GM18520 (cell line): Measurements from ENCODE around the gene TMEM245.

Experiments used
- ATAC-seq: cut with Tn5 transposase; IDR thresholded peaks from one replicate; pipeline ENCODE4 v1.9.1; 2021; ENCODE audit not compliant: unreplicated experiment

The TMEM245 gene

DNA sequence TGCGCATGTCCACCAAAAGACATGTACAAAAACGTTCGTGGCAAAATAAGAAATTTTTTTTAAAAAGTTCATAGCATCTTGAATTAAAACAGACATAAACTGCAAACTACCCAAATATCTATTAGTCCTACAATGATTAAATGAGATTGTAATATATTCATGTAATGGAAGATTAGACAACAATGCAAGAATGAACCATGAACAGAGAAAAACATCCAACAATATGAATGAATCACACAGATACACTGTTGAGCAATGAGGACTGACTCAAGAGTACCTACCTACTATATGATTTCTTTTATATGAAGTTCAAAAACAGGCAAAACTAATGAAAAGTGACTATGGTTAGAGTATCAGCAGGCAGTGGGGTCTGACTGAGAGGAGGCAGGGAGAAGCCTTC is 88.5 kb downstream of the TMEM245 start:
- no peak for ATAC-seq

DNA sequence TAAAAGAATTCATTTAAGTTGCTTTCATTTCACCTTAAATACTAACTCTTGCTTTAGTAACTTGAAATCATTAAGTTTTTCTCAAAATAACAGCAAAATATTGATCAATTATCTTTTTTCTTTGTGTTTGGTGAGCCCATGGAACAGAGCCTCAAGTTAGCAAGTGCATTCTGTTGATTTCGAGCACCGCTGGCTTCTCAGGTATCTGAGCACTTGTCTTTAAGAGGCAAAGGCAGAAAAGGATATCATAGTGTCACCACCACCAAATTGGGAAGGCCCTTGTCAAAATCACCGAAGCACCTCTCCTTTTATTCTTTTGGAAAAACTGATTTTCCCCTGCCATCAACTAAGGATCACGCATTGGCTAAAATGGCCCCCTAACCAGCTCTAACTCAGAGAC is 89.3 kb downstream of the TMEM245 start:
- ATAC-seq = no peak

DNA sequence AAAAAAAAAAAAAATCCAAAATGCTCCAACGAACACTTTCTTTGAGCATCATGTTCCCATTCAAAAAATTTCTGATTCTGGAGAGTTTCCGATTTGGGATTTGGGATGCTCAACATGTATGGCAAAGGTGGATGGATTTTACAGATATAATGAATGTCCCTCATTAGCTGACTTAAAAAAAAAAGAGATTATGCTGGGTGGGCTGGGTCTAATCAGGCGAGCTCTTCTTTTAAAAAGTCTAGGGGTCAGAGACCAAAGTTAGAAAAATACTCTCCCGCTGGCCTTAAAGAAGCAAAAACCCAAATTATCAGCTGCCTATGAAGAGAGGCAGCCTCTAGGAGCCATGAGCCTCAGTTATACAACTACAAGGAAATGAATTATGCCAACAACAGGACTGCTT is 91.3 kb downstream of the TMEM245 start:
- ATAC-seq = no peak

DNA sequence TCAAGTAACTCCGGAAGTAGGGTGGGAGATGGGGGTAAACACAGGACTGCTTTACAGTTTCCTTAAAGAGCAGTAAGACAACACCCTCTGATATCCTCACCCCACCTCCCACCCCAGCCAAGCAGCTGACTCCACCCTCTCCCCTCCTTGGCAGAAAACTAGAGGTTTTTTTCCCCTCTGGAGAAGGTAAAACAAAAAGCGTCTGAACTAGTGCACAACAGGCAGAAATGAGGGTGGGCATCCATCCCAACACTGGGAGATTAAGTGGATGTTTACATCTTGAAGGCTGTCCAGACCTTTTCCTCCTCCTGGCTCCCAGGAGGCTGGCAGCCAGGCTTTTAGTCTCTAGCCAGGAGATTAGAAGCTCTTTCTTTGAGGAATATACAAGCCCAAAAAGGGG is 92.6 kb downstream of the TMEM245 start:
- no peak for ATAC-seq

DNA sequence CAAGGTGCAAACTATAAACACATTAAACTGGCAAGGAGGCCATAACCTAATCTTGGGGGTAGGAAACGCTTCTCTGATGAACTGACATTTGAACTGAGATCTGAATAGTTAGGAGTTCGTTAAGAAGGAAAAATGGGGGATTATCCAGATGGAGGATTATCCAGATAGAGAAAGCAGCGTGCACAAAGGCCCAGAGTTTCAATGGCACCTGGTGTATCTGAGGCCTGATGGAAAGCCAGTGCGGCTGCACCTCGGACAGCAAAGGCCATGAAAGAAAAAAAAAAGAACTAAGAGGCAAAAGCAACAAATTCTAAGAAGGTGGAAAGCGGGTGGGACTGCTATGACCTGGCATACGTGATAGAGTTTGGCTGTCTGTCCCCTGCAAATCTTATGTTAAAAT is 93.4 kb downstream of the TMEM245 start:
- ATAC-seq = no peak

DNA sequence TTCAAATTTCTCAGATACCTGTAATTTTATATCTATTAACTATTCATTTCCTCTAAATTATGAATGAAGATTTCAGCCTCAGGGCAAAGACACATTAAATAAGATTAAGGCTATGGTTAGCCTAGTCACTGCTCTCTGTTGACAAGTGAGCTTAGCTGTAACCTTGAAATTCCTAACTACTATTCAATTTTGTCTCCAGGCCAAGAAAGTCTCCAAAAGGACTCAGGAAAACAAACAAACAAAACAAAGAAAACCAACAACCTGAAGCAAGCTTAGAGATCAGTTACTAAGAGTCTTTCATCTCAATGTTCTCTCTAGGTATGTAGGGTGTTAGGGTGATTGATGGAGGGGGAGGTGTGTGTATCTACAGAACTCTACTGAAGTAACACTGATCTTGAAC is 96.9 kb downstream of the TMEM245 start:
- no peak for ATAC-seq

DNA sequence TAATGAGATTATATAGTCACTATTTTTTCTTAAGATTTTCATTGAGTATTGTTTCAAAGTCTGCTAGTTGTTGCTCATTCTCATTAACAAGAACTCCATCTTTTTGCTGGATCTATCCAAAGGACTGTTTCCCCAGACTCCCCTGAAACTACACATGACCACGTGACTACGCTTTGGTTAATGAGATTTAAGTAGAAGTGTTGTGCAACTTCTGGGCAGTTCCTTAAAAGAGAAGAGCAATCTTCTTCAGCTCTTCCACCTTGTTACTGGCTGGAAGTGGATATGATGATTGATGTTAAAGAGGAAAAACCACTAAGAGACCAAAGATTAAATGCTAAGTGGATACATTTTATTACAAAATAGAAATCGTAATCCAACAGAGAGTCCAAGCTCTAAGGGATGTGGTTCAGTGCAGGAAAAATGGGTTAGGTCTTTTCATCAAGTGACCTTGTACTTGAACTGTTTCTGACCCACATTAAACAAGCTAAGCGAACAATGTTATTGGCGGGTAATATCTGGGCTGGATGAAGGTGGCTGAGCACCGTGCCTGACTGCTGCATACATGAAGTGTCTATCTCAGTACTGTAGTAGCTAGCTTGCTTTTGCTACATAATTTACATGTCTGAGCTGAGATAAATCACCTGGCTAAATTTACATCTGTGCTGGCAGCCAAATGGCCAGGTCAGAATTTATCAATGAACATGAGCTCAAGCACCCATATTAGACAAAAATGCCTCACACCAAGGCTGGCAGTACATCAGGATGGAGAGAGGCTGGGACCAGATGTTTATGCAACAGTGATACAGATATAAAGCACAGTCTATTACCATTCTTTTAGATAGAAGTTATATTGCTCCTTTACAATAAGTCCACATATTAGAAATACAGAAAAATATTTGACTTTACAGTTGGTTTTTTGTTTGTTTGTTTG is 98.9 kb downstream of the TMEM245 start:
- ATAC-seq = no peak

DNA sequence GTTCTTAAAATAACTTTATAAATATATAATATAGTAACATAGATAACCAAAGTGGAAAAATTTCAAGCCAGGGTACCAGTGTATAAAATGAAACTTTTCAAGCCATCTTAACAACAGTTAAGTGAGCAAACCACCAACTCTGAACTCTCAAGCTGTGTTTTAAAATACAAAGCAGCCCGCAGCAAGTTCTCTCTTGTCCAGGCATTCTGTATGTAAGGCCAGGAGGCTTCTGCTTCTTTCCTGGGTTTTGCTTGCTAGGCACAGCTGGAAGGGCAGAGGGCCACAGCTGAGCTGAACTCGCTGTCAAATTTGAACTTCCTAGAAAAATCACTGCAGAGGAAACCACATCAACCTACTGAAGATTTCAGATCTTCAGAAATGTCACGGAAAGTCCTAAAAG is 99.6 kb downstream of the TMEM245 start:
- ATAC-seq = no peak

DNA sequence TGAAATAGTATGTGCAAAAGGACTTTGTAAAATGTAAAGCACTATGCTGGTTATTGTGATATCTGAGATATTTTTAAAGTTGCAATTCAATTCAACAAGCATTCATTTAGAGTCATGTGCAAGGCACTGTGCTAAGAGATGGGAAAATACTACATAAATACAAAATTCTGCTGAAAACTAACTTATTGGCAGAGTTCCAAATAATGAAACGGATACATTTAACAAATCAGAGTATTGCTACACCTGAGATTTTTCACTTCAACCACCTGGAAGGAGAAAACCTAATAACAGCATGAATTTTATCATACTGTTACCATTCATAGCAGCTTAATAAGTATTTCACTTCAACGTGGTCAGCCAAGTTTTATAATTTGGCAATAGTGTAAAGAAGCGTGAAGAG is 100.3 kb downstream of the TMEM245 start:
- no peak for ATAC-seq

DNA sequence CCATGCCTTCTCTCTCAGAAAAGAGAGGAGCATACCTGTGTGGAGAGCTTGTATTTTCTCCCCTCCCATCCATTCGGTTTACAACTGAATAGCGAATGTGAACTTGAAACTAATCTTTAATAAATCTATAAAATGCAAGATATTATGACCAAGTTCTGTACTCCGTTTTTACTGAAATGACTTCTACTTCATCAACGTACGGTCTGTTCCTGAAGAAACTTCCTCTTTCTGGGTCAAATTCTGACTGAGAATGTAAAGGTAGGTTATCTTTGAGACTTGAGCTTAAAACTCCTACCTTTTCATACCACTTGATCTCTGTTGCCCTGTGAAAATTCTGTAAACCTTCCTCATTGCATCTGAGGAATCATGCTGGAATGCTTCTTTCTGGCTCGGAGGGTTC is 102.3 kb downstream of the TMEM245 start:
- peak; percentile 30 for ATAC-seq

DNA sequence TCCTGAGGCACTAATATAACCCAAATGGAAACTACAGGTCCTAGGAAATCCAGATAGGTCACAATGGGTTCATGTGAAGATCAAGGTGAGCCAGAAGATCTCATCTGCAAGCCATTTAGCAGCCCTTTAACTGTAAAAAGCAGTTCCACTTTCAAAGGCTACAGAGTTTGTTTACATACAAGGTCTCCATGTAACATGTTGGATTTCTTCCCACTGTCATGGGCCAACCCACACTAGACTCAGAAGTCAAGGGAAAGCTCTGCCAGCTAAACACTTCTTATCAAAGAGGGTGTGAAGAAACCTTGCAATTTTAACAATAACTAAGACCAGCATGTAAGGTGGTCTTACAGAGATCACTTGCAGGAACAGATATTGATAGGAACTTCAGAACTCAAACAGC is 102.7 kb downstream of the TMEM245 start:
- no peak for ATAC-seq

DNA sequence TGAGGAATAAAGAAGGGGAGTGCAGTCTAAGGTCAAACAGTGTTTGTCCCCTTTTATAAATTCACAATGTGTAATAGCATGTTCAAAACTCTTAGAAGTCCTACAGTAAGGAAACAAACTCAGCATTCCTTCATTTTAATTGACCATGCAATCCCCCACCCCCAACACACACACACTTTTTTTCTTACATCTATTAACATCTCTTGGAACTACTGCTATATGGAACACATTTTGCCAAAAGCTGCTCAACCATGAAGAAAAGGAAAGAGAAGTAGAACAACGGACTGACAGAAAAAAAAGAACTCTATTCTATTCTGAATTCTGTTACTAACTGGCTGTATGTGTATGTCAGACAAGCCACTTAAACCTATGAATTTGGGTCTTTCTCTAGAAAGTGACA is 103.6 kb downstream of the TMEM245 start:
- no peak for ATAC-seq

DNA sequence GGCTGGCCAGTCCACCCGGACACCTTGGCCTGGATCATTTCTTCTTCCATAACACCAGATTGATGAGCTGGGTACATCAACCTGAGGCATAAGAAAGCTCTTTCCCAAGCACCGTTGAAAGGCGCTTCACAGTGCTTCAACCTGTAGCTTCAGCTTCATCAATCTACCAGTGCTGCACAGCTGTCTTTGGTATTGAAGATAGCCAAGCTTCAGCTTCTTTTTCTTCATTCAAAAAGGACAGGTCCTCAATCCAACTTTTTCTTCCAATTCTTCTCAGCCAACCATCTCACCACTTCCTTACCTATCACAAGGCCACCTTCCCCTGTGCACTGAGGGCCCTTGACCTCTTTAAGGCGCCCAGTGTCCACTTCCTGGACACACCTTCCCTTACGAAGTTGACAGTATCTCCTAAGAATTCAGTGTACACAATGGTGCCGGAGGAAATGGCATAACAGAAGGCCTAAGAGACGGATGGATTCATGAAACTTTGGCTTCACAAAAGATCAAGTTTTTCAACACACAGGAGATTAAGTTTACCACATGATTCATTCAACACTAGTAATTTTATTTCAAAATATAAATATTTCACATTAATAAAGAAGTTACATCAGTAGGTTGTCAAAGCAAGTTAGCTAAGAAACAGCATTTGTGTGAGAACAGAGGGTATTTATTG is 105.0 kb downstream of the TMEM245 start:
- ATAC-seq = no peak

DNA sequence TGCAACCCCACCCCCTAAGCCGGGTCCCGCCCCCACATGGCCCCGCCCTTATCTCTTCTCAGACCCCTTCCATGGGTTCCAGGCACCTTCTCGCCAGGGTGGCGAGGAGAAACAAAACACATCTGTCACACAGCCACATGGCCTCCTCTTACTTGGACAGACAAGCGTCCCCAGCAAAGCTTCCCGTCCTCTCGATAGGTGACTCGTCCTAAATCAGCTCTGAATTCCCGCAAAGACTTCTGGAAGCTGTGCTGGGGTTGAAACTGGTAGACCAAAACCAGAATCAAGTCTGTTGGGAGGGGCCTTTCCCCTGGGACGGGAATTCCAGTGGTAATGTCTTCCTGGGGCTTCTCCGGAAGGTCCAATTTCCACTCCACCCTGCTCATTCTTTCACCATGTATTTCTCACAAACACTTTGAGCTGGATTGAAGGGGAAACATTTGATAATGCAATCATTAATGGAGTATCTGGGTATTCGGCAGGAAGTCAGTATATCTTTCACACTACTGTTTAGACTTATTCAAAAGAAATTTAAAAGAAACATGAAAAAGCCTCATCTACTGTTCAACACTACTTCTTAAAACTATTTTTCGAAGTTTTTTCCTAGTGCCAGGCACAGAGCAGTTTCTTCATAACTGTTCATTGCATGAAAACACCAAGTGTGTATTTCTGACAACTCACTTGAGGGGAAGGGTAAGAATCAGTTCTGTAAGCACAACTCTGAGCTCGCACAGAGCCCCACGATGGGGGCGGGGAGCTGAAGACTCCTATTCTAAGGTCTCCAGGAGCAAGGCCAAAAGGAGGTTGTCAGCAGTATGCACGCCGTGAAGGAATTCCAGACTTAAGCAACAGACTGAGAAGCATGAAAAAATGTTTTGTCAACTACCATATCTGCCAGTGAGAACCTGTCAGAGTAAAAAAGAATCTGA is 105.8 kb downstream of the TMEM245 start:
- ATAC-seq = no peak

DNA sequence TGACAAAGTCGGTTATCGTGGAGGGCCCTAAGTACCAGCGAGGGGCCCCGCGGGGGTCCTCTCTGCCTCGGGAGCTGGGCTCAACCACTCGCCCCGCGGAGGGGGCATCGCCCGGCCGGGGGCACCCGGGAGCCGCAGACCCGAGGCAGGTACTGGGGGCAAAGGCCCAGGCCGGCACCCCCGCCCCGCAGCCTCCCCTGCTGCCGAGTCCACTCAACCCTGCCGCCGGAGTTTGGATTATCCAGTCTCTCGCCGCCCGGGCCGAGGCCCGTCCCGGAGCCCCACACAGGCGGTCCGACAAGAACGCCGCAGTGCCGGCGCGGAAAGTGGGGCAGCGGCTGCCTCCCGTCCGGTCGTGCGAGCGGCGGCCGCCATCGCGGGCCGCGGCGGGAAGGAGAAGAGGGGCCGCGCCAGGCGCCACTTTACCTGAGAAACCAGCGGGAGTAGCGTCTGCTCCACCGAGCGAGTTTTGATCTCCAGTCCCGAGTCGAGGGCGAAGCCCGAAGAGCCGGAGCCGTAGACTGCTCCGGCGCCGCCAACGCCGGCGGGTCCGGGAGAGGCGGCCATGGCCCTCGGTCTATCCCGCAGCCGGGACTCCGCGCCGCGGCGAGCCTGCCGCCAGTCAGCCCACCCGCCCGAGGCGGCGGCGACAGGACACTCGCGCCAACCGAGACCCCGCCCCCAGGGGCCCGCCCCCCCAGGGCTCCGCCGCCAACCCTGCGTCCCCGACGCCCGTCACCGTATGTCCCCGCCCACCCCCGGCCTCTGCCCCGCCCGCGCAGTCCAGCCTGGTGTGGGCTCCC is 106.7 kb downstream of the TMEM245 start, which contains the start of gene CTNNAL1:
TSS of gene CTNNAL1 (minus strand) at position 624 of the 803 bp plus-strand sequence. CDS start at position 567, 57 bp downstream.
- ATAC-seq = peak; percentile 63

DNA sequence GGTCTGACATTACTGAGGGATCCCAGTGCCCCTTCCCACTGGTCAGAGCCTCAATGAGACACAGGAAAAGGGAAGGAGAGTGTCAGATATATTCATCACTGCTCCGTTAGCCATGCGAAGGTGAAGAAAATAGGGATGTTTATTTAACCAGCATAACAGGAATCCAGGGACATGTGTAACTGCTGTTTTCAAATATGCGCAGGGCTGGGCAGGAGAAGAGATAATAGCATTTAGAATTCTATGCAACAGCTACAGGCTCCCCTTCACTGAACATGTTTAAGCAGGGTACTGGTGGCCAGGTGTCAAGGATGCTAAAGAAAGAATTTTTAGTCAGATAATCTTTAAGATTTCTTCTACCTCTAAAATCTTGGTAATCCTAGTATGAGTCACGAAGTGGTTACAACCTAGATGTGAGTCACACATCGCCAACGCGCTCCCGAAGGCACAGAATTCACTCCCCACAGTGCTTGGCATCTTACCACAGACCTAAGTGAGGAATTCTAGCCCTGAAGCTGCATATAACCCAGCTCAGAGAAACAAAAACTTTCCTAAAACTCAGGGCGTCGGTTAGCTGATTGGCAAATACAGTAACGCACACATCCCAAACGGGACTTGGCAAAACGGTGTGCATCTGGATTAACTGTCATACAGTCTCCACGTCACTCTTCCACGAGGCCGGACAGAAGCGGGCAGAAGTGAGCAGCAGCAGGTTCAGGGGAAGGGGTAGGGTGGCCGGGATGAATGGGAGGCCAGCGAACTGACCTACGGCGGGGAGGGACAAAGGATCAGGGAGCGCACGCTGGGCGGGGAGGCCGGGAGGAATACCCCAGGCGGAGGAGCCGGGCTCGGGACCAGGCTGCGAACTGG is 107.5 kb downstream of the TMEM245 start:
- no peak for ATAC-seq

DNA sequence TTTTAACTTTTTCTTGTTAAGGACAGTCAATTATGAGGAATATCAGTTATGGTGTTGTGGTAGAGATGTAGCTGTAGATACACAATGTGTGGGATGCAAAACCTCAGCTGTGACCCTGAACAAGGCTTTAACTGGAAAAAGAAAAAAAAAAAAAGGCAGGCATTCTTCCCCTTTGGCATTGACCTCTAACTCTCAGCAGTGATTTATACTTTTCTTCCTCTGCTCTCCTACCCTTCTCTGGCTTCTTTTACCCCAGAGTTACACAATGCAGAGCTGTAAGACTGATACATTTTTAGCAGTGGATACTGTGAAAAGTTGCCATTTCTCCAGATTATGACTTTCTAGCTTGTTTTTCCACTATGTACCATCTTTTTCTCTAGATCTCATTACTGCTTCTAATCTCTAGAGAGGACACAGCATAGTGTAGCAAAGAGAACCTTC is 108.5 kb downstream of the TMEM245 start:
- ATAC-seq = no peak

DNA sequence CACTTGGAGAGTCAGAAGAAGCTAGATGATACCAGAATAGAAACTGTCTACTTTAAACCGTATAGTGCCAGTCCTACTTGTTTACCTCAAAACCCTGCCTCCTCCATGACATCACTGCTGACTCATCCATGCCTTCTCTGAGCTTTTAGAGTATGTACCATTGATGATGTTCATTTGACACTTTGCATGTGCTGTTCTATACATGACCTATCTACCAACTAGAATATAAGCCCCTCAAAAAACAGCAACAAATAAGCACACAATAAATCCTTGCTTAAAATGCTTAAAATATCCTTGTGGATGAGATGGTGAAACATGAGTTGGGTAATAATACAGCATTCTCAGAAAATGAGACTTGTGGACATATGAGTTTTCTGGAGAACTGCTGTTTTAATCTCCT is 109.0 kb downstream of the TMEM245 start:
- peak; percentile 38 for ATAC-seq

DNA sequence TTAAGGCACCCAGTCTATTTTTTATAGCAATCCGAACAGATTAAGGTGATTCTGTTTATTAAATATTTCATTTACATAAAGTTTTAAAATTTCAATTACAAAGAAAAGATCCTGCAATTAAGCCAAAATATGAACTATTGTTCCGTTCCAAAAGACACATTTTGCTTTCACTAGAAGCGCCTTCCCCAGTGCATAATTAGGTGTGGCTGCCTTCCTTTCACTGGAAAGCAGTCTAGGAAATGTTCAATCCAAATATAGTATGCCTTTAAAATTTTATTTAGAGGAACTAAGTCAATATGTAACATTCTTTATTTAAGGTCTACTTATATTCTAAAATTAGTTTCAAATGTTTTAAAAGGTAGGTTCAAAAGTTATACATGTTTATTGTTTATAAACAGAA is 114.1 kb downstream of the TMEM245 start:
- no peak for ATAC-seq
